H9 (cell line): ENCODE results near the gene BRD7. TPM values are rescaled to one million over a fixed set of nuclear protein-coding genes. Genes with fewer than 3 reads are reported as not detected.

Source experiments
- DNase-seq: peaks from one replicate; pipeline ENCODE4 v3.0.0-alpha.2; 2017
- H2AFZ ChIP-seq: one replicate; pipeline ENCODE4 v1.6.1; 2013; ENCODE audit warnings: mild to moderate bottlenecking, low read length, control low read depth, moderate library complexity
- H2AK5ac ChIP-seq: 2 replicates; pipeline ENCODE4 v1.6.1; 2013; ENCODE audit warnings: low read length, control low read depth, mixed read lengths; ENCODE audit not compliant: insufficient read length
- H2BK120ac ChIP-seq: one replicate; pipeline ENCODE4 v1.6.1; 2013; ENCODE audit warnings: low read depth, mild to moderate bottlenecking, low read length, control low read depth, inconsistent platforms; ENCODE audit not compliant: poor library complexity, severe bottlenecking
- H2BK12ac ChIP-seq: 2 replicates; pipeline ENCODE4 v1.6.1; 2013; ENCODE audit warnings: low read length, control low read depth, mixed read lengths, low read depth; ENCODE audit not compliant: insufficient read length
- H2BK15ac ChIP-seq: 2 replicates; pipeline ENCODE4 v1.6.1; 2013; ENCODE audit warnings: low read depth, low read length, control low read depth
- H2BK20ac ChIP-seq: one replicate; pipeline ENCODE4 v1.6.1; 2013; ENCODE audit warnings: low read depth, mild to moderate bottlenecking, low read length, control low read depth, inconsistent platforms; ENCODE audit not compliant: poor library complexity, severe bottlenecking
- H2BK5ac ChIP-seq: 2 replicates; pipeline ENCODE4 v1.6.1; 2013; ENCODE audit warnings: low read length, control low read depth, mixed read lengths; ENCODE audit not compliant: insufficient read length
- H3K14ac ChIP-seq: 2 replicates; pipeline ENCODE4 v1.6.1; 2013; ENCODE audit warnings: low read length, control low read depth; ENCODE audit not compliant: insufficient read depth
- H3K18ac ChIP-seq: 2 replicates; pipeline ENCODE4 v1.6.1; 2013; ENCODE audit warnings: low read depth, mild to moderate bottlenecking, mixed read lengths, low read length, control low read depth; ENCODE audit not compliant: insufficient read length
- H3K23ac ChIP-seq: 2 replicates; pipeline ENCODE4 v1.6.1; 2013; ENCODE audit warnings: low read length, control low read depth, mixed read lengths, low read depth; ENCODE audit not compliant: insufficient read length
- H3K23me2 ChIP-seq: 2 replicates; pipeline ENCODE4 v1.6.1; 2013; ENCODE audit warnings: low read depth, mild to moderate bottlenecking, mixed read lengths, low read length, control low read depth; ENCODE audit not compliant: insufficient read length, poor library complexity, severe bottlenecking
- H3K27ac ChIP-seq: 2 replicates; pipeline ENCODE4 v1.5.1; 2013; ENCODE audit warnings: low read length, control low read depth, mixed read lengths, low read depth; ENCODE audit not compliant: insufficient read length
- H3K27me3 ChIP-seq: 2 replicates; pipeline ENCODE4 v1.6.1; 2013; ENCODE audit warnings: low read length, control low read depth, inconsistent platforms; ENCODE audit not compliant: insufficient read depth
- H3K4ac ChIP-seq: 2 replicates; pipeline ENCODE4 v1.6.1; 2013; ENCODE audit warnings: low read depth, mild to moderate bottlenecking, control low read depth, inconsistent platforms, low read length, moderate library complexity
- H3K4me1 ChIP-seq: 2 replicates; pipeline ENCODE4 v1.6.1; 2013; ENCODE audit warnings: low read length, control low read depth, inconsistent platforms; ENCODE audit not compliant: insufficient read depth
- H3K4me2 ChIP-seq: 2 replicates; pipeline ENCODE4 v1.6.1; 2013; ENCODE audit warnings: low read length, control low read depth, mixed read lengths; ENCODE audit not compliant: insufficient read length, insufficient read depth
- H3K56ac ChIP-seq: 2 replicates; pipeline ENCODE4 v1.6.1; 2013; ENCODE audit warnings: low read depth, mild to moderate bottlenecking, mixed read lengths, low read length, control low read depth; ENCODE audit not compliant: insufficient read length
- H3K79me1 ChIP-seq: 2 replicates; pipeline ENCODE4 v1.6.1; 2013; ENCODE audit warnings: low read depth, mild to moderate bottlenecking, moderate library complexity, low read length, control low read depth, inconsistent platforms; ENCODE audit not compliant: insufficient read depth, poor library complexity, severe bottlenecking
- H3K79me2 ChIP-seq: 2 replicates; pipeline ENCODE4 v1.6.1; 2013; ENCODE audit warnings: low read length, control low read depth, inconsistent platforms; ENCODE audit not compliant: insufficient read depth
- H3K9ac ChIP-seq: 2 replicates; pipeline ENCODE4 v1.6.1; 2013; ENCODE audit warnings: low read length, control low read depth, mixed read lengths; ENCODE audit not compliant: insufficient read length; ENCODE audit errors: extremely low read depth
- H3K9me3 ChIP-seq: one replicate; pipeline ENCODE4 v1.6.1; 2013; ENCODE audit warnings: low read depth, low read length, inconsistent platforms; ENCODE audit not compliant: control insufficient read depth
- H3T11ph ChIP-seq: one replicate; pipeline ENCODE4 v1.6.1; 2013; ENCODE audit warnings: mild to moderate bottlenecking, low read length, control low read depth, inconsistent platforms
- H4K20me1 ChIP-seq: one replicate; pipeline ENCODE4 v1.6.1; 2013; ENCODE audit not compliant: control insufficient read depth, insufficient read length, insufficient read depth
- H4K5ac ChIP-seq: 2 replicates; pipeline ENCODE4 v1.6.1; 2013; ENCODE audit warnings: low read depth, mild to moderate bottlenecking, mixed read lengths, low read length, control low read depth; ENCODE audit not compliant: insufficient read length
- H4K8ac ChIP-seq: replicated peaks from 2 replicates; pipeline ENCODE4 v1.6.1; 2013; ENCODE audit warnings: low read length, control low read depth, mixed read lengths, low read depth; ENCODE audit not compliant: insufficient read length
- H4K91ac ChIP-seq: 2 replicates; pipeline ENCODE4 v1.6.1; 2013; ENCODE audit warnings: low read depth, mild to moderate bottlenecking, moderate library complexity, mixed read lengths, low read length, control low read depth; ENCODE audit not compliant: insufficient read length
- H3K27ac Mint-ChIP-seq, 3 experiments: 2 replicates in 2 of 3; 3 replicates in 1 of 3; pipeline ENCODE4 v1.8.0; 2020 to 2021; ENCODE audit warnings: mixed read lengths in 3 of 3, mild to moderate bottlenecking in 1 of 3, moderate library complexity in 1 of 3
- H3K27me3 Mint-ChIP-seq: 2 replicates; pipeline ENCODE4 v1.8.0; 2021; ENCODE audit warnings: low read depth, mild to moderate bottlenecking, moderate library complexity, mixed read lengths
- H3K36me3 Mint-ChIP-seq, 3 experiments: 2 replicates in 2 of 3; 3 replicates in 1 of 3; pipeline ENCODE4 v1.8.0; 2020 to 2021; ENCODE audit warnings: low read depth in 3 of 3, mixed read lengths in 3 of 3; ENCODE audit not compliant: insufficient read depth in 1 of 3
- H3K4me1 Mint-ChIP-seq, 2 experiments: 2 replicates each; pipeline ENCODE4 v1.8.0; 2020; ENCODE audit warnings: mixed read lengths in 2 of 2
- H3K4me3 Mint-ChIP-seq, 2 experiments: 2 replicates in 1 of 2; 3 replicates in 1 of 2; pipeline ENCODE4 v1.8.0; 2020 to 2021; ENCODE audit warnings: mild to moderate bottlenecking in 2 of 2, mixed read lengths in 2 of 2, moderate library complexity in 1 of 2
- H3K9me3 Mint-ChIP-seq, 2 experiments: 2 replicates in 1 of 2; 3 replicates in 1 of 2; pipeline ENCODE4 v1.8.0; 2020; ENCODE audit warnings: mild to moderate bottlenecking in 2 of 2, mixed read lengths in 2 of 2, moderate library complexity in 1 of 2
- CTCF ChIP-seq: fragments of 200-600 bp; sonication (generic); conservative IDR thresholded peaks from 3 replicates; pipeline ENCODE4 v1.8.0; 2021; ENCODE audit warnings: antibody characterized with exemption, mild to moderate bottlenecking
- WGBS: extraction: QIAGEN DNeasy Blood & Tissue Kit; methylation state at CpG from one replicate; pipeline ENCODE4 v1.1.7; 2013; ENCODE audit warnings: missing lambda C conversion rate, low lambda C conversion rate, mixed read lengths; ENCODE audit not compliant: insufficient read length; ENCODE audit errors: extremely low coverage; 5-methylcytosine and 5-hydroxymethylcytosine counted together
- total RNA-seq: library from RNA; stranded (reverse); gene quantifications from 2 replicates; pipeline ENCODE4 v1.2.1, GENCODE V29; 2021

Gene BRD7
- total RNA-seq, 1 experiment from 2014 or later, result 112 TPM

GRCh38 chr16:50365791-50366575 is 2.8 kb downstream of the BRD7 start:
- Histone ChIP-seq H4K91ac (no peak overlapping the region), H2BK5ac (no peak overlapping the region), H3T11ph (no peak overlapping the region), H2BK120ac (no peak overlapping the region), H3K18ac (no peak overlapping the region), H3K27me3 (no peaks in the 10 kb centered on the region), H3K4ac (no peak overlapping the region), H2BK20ac (no peak overlapping the region), H4K20me1 (no peaks in the 10 kb centered on the region), H3K27ac (no peak overlapping the region), H4K8ac (no peak overlapping the region), H2AK5ac (no peak overlapping the region), H2BK12ac (no peak overlapping the region), H3K23me2 (peaks cover 4% of the 10 kb centered on the region), H3K23ac (no peak overlapping the region), H2AFZ (no peak overlapping the region), H3K4me1 (no peaks in the 10 kb centered on the region), H3K79me1 (peaks cover 4% of the 10 kb centered on the region), H3K9ac (no peak overlapping the region), H4K5ac (no peak overlapping the region), H3K14ac (no peak overlapping the region), H3K56ac (no peak overlapping the region), H3K79me2 (peaks cover 2% of the 10 kb centered on the region; the same call in 1 of the 2 replicates), H3K9me3 (no peaks in the 10 kb centered on the region), H2BK15ac (no peak overlapping the region), H3K4me2 (no peak overlapping the region)
- WGBS, result no CpG with 5 or more reads among the region's 2 CpGs
- DNase-seq, result no peak
- Mint-ChIP-seq H3K27ac (no peak overlapping the region; a peak in 2 of 7 replicates), H3K9me3 (no peaks in the 10 kb centered on the region), H3K4me1 (peaks cover 23 to 25% of the 10 kb centered on the region in 2 experiments), H3K4me3 (no peak overlapping the region; a peak in 1 of 5 replicates), H3K27me3 (peaks cover 5% of the 10 kb centered on the region; the same call in 1 of the 2 replicates), H3K36me3 (peaks cover 30 to 55% (median 45%) of the 10 kb centered on the region in 3 experiments; a peak in 6 of 7 replicates)
- no peak for TF ChIP-seq CTCF
